Natural killer cell treated with Interleukin-12 subunit alpha and Interleukin-12 subunit beta and Interleukin-15 and Interleukin-18, amount 100 ng/mL, for 72 hours (primary cell): Measurements from ENCODE around the gene KRTAP10-1. TPM values are rescaled to one million over a fixed set of nuclear protein-coding genes. Genes with fewer than 3 reads are reported as not detected.

Experiments used
- ATAC-seq, 2 donors: fragments of 150-1000 bp; cut with Tn5 transposase in 1 of 2; sonication (Bioruptor Pico), chemical (Tn5 transposase) in 1 of 2; 2 replicates each; pipeline ENCODE4 v1.10.0; 2021
- DNase-seq: peaks from one replicate; pipeline ENCODE4 v3.0.0; 2022; ENCODE audit warnings: low spot score
- H3K27ac Mint-ChIP-seq, 2 donors: 1 replicate in 1 of 2; 2 replicates in 1 of 2; pipeline ENCODE4 v1.8.0; 2022; ENCODE audit warnings: mixed read lengths in 2 of 2, mild to moderate bottlenecking in 1 of 2, moderate library complexity in 1 of 2
- H3K27me3 Mint-ChIP-seq, 2 donors: 1 replicate in 1 of 2; 2 replicates in 1 of 2; pipeline ENCODE4 v1.8.0; 2022; ENCODE audit warnings: mixed read lengths in 2 of 2
- H3K36me3 Mint-ChIP-seq: one replicate; pipeline ENCODE4 v1.8.0; 2022; ENCODE audit warnings: mixed read lengths
- H3K4me1 Mint-ChIP-seq, 2 donors: 1 replicate in 1 of 2; 2 replicates in 1 of 2; pipeline ENCODE4 v1.8.0; 2022; ENCODE audit warnings: low read depth in 2 of 2, mixed read lengths in 2 of 2, mild to moderate bottlenecking in 1 of 2
- H3K4me3 Mint-ChIP-seq: one replicate; pipeline ENCODE4 v1.8.0; 2022; ENCODE audit warnings: mixed read lengths
- H3K9me3 Mint-ChIP-seq: 2 replicates; pipeline ENCODE4 v1.8.0; 2022; ENCODE audit warnings: mixed read lengths
- total RNA-seq, 2 donors: library from RNA; stranded (reverse); gene quantifications; one replicate each; pipeline ENCODE4 v1.2.3, GENCODE V29; 2022

Gene KRTAP10-1
- total RNA-seq, 2 donors from 2014 or later: not detected

GRCh38 chr21:44525391-44526095 is 14.5 kb downstream of the KRTAP10-1 start:
- no peak overlapping the region for H3K4me3 Mint-ChIP-seq
- no peaks in the 10 kb centered on the region for H3K36me3 Mint-ChIP-seq
- no peaks in the 10 kb centered on the region for H3K9me3 Mint-ChIP-seq
- no peaks in the 10 kb centered on the region for H3K27me3 Mint-ChIP-seq
- H3K27ac Mint-ChIP-seq: no peak overlapping the region
- ATAC-seq (no peak), DNase-seq (no peak)
- peaks cover 0 to 2% of the 10 kb centered on the region in 2 donors for H3K4me1 Mint-ChIP-seq

- DNase-seq (no peak), ATAC-seq (no peak)
- Mint-ChIP-seq H3K36me3 (no peaks in the 10 kb centered on the region), H3K9me3 (no peaks in the 10 kb centered on the region), H3K27me3 (no peaks in the 10 kb centered on the region), H3K4me3 (no peak overlapping the region), H3K27ac (no peak overlapping the region), H3K4me1 (no peaks in the 10 kb centered on the region)
Measured at GRCh38 chr21:44524414-44525371, 15.3 kb downstream of the KRTAP10-1 start.

DNA sequence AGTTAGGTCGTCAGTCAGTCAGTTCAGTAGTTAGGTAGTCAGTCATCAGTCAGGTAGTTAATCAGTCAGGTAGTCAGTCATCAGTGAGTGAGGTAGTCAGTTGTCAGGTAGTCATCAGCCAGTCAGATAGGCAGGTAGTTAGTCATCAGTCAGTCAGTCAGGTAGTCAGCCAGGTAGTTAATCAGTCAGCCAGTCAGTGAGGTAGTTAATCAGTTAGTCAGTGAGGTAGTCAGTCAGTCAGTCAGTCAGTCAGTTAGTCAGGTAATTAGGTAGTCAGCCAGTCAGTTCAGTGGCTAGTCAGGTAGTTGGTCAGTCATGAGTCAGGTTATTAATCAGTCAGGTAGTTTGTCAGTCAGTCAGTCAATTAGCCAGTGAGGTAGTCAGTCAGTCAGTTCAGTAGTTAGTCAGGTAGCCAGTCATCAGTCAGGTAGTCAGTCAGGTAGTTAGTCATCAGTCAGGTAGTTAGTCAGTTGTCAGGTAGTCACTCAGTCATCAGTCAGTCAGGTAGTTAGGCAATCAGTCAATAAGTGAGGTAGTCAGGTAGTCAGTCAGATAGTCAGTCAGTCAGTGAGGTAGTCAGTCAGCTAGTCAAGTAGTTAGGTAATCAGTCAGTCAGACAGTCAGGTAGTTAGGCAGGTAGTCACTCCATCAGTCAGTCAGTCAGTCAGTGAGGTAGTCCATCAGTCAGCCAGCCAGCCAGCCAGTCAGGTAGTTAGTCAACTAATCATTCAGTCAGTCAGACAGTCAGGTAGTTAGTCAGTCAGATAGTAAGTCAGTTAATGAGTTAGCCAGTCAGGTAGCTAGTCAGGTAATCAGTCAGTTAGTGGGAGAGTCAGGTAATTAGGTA is 16.2 kb downstream of the KRTAP10-1 start:
- Mint-ChIP-seq H3K9me3 (no peaks in the 10 kb centered on the region), H3K27me3 (no peaks in the 10 kb centered on the region), H3K27ac (no peak overlapping the region), H3K36me3 (no peaks in the 10 kb centered on the region), H3K4me1 (no peaks in the 10 kb centered on the region), H3K4me3 (no peak overlapping the region)
- no peak for ATAC-seq
- no peak for DNase-seq

DNA sequence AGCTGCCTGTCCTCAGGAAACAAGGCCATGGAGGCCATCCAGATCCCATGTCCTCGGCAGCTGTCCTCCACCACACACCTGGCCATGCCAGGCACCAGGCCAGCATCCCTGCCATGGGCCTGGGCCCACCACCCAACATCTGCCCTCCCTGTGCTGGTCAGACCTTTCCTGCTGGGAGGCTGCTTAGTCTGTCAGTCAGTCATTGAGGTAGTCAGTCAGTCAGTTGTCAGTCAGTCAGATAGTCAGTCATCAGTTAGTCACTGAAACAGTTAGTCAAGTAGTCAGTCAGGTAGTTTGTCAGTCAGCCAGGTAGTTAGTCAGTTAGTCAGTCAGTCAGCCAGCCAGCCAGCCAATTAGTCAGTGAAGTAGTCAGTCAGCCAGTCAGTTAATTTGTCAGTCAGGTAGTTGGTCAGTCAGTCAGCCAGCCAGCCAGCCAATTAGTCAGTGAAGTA is 17.2 kb downstream of the KRTAP10-1 start:
- Mint-ChIP-seq H3K4me1 (no peaks in the 10 kb centered on the region), H3K27me3 (no peaks in the 10 kb centered on the region), H3K27ac (no peak overlapping the region), H3K36me3 (no peaks in the 10 kb centered on the region), H3K9me3 (no peaks in the 10 kb centered on the region), H3K4me3 (no peak overlapping the region)
- ATAC-seq (no peak), DNase-seq (no peak)

DNA sequence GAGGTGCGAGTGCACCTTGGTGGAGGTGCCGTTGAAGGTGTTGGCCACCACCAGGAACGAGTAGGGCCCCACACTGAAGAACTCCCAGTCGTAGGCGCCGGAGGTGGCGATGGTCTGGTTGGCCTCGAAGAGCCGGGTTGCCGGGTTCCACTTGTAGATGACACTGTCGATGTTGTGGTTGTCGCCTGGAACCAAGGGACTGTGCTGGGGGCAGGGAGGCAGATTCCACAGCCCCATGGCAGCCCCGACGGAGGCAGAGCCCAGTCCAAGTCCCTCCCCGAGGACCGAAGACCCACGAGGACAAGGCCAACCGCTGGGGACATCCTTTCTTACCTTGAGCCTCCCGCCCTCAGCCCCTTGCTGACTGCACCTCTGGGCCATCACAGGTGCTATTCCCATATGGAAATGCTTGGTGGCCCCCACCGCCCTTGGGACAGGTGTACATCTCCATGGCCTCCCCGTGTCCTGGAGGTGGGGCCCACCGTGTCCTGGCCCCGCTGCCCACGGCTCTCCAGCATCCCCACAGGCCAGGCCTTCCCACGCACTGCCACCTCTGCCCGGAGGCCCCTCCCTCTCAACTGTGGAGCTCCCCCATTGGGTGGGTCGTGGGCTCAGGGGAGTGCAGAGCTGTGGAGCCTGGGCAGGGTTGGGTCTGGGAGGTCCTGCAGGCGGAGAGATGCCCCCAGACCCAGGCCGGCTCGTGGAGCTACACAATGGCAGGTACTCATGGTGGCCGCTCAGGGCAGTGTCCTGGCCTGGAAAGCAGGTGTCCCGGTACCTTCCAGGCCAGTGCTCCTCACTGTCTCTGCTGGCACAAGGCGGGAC is 17.9 kb downstream of the KRTAP10-1 start:
- Mint-ChIP-seq H3K36me3 (no peaks in the 10 kb centered on the region), H3K27ac (no peak overlapping the region), H3K9me3 (no peaks in the 10 kb centered on the region), H3K4me1 (peaks cover 0 to 2% of the 10 kb centered on the region in 2 donors), H3K4me3 (no peak overlapping the region), H3K27me3 (no peaks in the 10 kb centered on the region)
- ATAC-seq (no peak), DNase-seq (no peak)

- peaks cover 0 to 7% of the 10 kb centered on the region in 2 donors for H3K4me1 Mint-ChIP-seq
- no peak overlapping the region for H3K27ac Mint-ChIP-seq
- H3K4me3 Mint-ChIP-seq: no peak overlapping the region
- no peaks in the 10 kb centered on the region for H3K27me3 Mint-ChIP-seq
- H3K36me3 Mint-ChIP-seq: no peaks in the 10 kb centered on the region
- ATAC-seq: no peak
- DNase-seq: no peak
- H3K9me3 Mint-ChIP-seq: no peaks in the 10 kb centered on the region
Measured at GRCh38 chr21:44521301-44521927, 18.6 kb downstream of the KRTAP10-1 start.

- no peak overlapping the region for H3K27ac Mint-ChIP-seq
- H3K9me3 Mint-ChIP-seq: no peaks in the 10 kb centered on the region
- H3K4me3 Mint-ChIP-seq: no peak overlapping the region
Measured at GRCh38 chr21:44520326-44521300, 19.4 kb downstream of the KRTAP10-1 start.

GRCh38 chr21:44519346-44520325 is 20.4 kb downstream of the KRTAP10-1 start:
- Mint-ChIP-seq H3K4me1 (peaks cover 0 to 7% of the 10 kb centered on the region in 2 donors), H3K9me3 (no peaks in the 10 kb centered on the region), H3K36me3 (no peaks in the 10 kb centered on the region), H3K27ac (no peak overlapping the region), H3K27me3 (no peaks in the 10 kb centered on the region), H3K4me3 (no peak overlapping the region)
- ATAC-seq (no peak), DNase-seq (peak; percentile 53)

More at GRCh38 chr21:44520326-44521300, 19.4 kb downstream of the KRTAP10-1 start:
- Mint-ChIP-seq H3K4me1 (peaks cover 0 to 7% of the 10 kb centered on the region in 2 donors), H3K36me3 (no peaks in the 10 kb centered on the region), H3K27me3 (no peaks in the 10 kb centered on the region)
- ATAC-seq (no peak), DNase-seq (peak; percentile 53)

DNA sequence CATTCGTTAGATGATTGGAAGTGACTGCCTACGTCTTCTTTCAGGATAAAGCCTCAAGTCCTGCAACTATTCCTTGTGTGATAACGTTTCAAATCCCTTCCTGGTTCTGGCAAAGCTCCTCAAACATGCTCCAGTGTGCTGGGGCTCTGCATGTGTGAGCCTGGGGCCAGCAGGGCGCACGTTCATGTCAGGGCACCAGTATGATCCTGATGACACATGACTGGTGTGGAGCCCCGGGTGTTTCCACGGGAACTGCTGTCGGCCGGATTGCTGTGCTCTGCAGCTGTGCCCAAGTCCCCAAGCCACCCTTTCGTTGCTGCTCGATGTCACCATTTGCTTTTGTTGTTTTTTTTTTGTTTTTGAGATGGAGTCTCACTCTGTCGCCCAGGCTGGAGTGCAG is 21.3 kb downstream of the KRTAP10-1 start:
- no peaks in the 10 kb centered on the region for H3K27me3 Mint-ChIP-seq

DNA sequence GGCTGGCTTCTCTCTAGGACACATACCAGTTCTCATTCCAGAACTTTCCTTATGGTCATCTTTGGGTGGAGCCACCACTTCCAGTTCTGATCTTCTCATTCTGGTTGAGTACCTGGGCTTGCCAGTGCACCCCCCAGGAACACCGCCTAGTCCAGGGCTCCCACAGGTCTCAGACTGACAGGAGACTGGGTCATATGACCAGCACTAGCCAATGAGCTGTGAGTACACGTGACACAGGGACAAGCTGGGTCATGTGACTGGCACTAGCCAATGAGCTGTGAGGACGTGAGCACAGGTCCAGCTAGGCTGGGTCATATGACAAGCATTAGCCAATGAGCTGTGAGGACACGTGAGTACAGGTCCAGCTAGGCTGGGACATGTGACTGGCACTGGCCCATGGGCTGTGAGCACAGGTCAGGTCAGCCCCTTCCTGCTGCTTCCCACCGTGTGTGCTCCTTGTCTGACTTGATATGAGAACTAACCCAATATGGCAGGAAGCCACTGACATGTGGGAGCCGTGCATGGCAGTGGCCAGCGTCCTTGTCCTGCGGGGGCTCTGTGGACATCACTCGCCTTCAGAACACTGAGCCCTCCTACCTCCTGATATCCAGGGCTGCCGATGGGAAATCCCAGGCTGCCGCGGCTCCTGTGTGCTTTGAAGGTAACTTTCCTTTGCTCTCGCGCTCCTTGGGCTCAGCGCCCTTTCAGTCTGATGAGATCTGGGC is 22.7 kb downstream of the KRTAP10-1 start:
- ATAC-seq: peak; percentile 55 to 64
- Mint-ChIP-seq H3K36me3 (no peaks in the 10 kb centered on the region), H3K4me1 (peaks cover 0 to 7% of the 10 kb centered on the region in 2 donors), H3K27ac (no peak overlapping the region), H3K27me3 (no peaks in the 10 kb centered on the region), H3K4me3 (no peak overlapping the region), H3K9me3 (no peaks in the 10 kb centered on the region)
- DNase-seq: no peak

More for the DNA sequence above, 21.3 kb downstream of the KRTAP10-1 start:
- no peak overlapping the region for H3K4me3 Mint-ChIP-seq
- peaks cover 0 to 7% of the 10 kb centered on the region in 2 donors for H3K4me1 Mint-ChIP-seq
- no peaks in the 10 kb centered on the region for H3K9me3 Mint-ChIP-seq
- H3K27ac Mint-ChIP-seq: no peak overlapping the region
- H3K36me3 Mint-ChIP-seq: no peaks in the 10 kb centered on the region
- ATAC-seq (no peak), DNase-seq (no peak)
